OCI-LY7 (cell line): ENCODE data around the gene KLF15.

Experiments used
- EZH2phosphoT487 ChIP-seq: fragments of 200-600 bp; sonication (generic); IDR thresholded peaks from 2 replicates; pipeline ENCODE4 v1.6.1; 2018; ENCODE audit warnings: low read depth, borderline replicate concordance, mild to moderate bottlenecking, mixed run types, antibody characterized with exemption, low read length, moderate library complexity, mixed read lengths
- TF ChIP-seq, protein P1 (sequence below): fragments of 200-600 bp; sonication (generic); conservative IDR thresholded peaks from 2 replicates; pipeline ENCODE4 v1.5.1; 2014; ENCODE audit warnings: mild to moderate bottlenecking, antibody characterized with exemption, low read length, moderate library complexity, mixed read lengths

DNA sequence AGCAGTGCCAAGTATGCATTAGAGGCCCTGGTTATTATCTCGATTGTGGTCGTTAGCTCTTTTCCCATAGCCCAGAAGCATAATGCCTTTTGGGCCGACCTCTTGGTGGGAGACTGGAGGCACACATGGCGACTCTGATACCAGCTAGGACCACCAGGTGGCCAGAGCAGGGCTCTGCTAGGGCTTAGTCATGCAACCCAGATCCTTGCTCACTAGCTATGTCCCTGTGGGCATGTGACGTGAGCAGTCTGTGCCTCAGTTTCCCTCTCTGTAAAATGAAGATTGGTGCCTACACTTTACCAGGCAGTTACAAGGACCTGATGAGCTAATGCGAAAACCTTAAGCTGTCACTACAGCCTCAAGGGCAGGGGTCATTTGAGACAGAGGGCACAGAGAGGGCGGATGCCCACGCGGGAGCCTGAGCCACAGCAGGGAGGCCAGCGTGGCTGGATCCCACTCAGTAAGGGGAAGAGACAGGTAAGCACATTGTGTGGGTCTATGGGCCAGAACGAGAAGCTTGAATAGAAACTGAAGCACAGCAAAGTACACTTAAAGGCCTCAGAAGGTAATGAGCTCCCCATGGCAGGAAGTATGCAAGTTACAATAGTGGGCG, 8.8 kb downstream of the KLF15 start:
- TF ChIP-seq, protein P1, sequence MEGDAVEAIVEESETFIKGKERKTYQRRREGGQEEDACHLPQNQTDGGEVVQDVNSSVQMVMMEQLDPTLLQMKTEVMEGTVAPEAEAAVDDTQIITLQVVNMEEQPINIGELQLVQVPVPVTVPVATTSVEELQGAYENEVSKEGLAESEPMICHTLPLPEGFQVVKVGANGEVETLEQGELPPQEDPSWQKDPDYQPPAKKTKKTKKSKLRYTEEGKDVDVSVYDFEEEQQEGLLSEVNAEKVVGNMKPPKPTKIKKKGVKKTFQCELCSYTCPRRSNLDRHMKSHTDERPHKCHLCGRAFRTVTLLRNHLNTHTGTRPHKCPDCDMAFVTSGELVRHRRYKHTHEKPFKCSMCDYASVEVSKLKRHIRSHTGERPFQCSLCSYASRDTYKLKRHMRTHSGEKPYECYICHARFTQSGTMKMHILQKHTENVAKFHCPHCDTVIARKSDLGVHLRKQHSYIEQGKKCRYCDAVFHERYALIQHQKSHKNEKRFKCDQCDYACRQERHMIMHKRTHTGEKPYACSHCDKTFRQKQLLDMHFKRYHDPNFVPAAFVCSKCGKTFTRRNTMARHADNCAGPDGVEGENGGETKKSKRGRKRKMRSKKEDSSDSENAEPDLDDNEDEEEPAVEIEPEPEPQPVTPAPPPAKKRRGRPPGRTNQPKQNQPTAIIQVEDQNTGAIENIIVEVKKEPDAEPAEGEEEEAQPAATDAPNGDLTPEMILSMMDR = peak; percentile 47
- TF ChIP-seq EZH2phosphoT487 = no peak
